GM21381 (cell line): ENCODE results near the gene BCAR1.
"Not testable (repeated sequence)": the region's sequence is repeated elsewhere in the genome, so short reads cannot be mapped to it uniquely, and the experiment has no call there.

Experiments
- ATAC-seq: cut with Tn5 transposase; IDR thresholded peaks from one replicate; pipeline ENCODE4 v1.9.1; 2021; ENCODE audit warnings: mild to moderate bottlenecking, moderate library complexity; ENCODE audit not compliant: unreplicated experiment

Gene BCAR1

DNA sequence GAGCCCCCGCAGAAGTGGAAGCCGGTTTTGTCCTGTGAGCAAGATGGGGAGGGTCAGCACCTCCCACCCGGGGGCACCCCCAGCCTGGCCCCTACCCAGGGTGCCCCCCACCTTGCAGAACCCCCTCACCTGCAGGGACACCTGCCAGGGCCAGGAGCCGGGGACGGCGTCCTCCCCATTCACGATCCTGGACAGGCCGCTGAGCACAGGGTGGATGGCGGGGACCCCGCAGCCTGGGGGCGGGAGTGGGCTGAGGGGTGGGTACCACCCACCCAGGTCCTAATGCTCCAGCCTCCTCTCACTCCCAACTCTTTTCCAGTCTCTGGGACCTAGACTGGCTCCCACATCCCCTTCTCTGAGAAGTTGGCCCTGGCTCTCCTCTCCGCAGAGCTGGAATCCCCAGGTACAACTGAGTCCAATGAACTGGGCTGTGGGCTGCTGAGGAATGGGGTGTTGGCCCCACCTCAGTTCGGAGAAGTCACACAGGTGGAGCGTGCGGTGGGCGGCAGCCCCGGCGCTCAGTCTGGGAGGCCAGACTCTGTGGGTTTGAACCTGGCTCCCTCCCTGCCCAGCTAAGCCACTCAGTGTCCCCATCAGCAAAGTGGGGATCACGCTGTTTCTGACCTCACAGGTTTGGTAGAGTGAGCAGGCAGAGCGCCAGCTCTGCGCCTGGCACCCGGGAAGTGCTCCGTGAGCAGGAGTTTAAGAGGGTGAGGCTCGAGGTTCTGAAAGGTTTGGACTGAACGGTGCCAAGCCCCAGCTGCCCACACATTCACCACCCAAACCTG lies 45.3 kb downstream of the BCAR1 start:
- ATAC-seq, result not testable (repeated sequence)

DNA sequence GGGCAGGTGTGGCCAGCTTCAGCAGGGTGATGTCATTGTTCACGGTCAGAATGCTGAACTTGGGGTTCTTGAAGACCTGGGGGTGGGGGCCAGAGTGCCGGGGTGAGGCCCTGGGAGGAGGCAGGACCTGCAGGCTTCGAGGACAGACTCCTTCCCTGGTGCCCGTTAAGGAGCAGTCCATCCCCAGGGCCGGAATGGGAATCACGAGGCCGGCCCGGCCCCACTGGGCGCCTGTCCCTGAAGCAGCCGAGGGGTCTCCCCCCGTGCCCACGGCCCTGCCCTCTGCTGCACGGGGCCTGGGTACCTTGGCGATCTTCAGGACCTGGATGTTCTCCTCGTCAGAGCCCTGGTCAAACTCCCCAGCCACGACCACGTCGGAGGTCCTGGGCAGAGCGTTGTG lies 46.0 kb downstream of the BCAR1 start:
- not testable (repeated sequence) for ATAC-seq

DNA sequence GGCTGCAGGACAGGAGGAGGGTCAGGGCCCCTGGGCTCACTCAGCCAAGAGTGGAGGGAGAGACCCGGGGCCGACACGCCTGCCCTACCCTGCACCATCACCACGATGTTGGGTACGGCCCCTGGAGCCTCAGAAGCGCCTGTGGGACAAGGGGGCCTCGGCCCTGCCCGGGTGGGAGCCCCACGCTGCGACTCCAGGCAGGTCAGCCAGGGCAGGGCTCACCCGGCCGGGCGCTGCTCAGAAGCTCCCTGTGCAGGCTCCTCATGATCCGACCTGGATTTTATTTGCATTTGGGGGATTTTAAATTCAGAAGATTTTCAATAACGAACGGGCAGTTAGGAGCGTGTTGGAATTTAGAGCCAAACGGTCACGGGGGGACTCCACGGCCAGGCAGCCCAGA lies 46.5 kb downstream of the BCAR1 start:
- not testable (repeated sequence) for ATAC-seq

- ATAC-seq, result no peak
These were observed 47.0 kb downstream of the BCAR1 start for GRCh38 chr16:75204410-75204758.

DNA sequence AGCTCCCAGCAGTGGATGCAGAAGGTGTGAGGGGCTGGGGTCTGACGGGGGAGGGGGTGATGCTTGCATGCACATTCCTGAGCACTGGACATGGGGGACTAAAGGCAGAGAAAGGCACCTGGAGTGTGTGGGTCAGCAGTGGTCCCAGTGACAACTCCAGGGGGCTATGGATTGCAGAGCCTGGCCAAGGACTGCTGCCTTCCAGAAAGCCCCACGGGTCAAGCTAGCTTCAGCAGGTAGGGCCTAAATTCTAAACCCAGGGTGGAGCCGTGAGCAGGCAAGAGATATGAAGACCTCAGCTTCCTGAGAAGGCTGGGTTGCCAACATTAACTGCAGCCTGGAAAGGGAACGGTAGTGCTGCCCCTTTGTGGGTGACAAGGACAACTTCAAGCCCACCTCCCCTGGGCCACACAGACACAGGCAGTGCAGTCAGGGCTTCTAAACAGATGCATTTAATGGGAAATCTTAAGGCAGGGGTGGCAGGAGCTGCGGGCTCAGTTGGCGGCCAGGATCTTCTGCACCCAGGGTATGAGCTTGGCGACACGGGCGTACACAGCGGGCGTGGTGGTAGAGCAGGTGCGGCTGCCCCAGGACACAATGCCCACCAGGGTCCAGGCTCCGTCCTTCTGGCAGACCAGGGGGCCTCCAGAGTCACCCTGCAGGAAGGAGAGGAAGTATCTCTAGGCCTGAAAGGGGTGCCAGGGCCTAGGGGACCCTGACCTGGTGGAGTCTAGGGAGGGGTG lies 47.6 kb downstream of the BCAR1 start:
- no peak for ATAC-seq

DNA sequence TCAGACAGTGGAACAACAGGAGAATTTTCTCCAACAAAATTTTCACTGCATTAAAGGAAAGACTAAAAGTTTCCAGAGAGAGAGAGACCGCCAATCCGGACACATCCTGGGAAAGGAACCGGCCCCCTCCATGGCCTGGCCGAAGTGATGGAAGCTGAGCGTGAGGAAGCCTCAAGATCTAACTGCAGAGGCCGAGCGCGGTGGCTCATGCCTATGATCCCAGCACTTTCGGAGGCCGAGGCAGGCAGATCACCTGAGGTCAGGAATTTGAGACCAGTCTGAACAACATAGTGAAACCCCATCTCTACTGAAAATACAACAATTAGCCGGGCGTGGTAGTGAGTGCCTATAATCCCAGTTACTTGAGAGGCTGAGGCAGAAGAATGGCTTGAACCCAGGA lies 48.3 kb downstream of the BCAR1 start:
- ATAC-seq, result no peak

DNA sequence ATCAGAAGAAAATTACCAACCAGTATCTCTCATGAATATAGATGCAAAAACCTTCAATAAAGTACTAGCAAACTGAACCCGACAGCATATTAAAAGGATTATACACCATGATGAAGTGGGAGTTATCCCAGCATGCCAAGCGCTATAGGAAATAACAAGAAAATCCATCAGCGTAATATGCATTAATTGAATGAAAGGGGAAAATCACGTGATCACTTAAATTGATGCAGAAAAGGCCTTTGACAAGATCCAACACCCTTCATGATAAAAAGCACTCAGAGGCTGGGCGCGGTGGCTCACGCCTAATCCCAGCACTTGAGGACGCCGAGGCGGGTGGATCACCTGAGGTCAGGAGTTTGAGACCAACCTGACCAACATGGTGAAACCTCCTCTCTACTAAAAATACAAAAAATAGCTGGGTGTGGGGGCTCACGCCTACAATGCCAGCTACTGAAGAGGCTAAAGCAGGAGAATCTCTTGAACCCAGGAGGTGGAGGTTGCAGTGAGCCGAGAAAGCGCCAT lies 49.3 kb downstream of the BCAR1 start:
- no peak for ATAC-seq

DNA sequence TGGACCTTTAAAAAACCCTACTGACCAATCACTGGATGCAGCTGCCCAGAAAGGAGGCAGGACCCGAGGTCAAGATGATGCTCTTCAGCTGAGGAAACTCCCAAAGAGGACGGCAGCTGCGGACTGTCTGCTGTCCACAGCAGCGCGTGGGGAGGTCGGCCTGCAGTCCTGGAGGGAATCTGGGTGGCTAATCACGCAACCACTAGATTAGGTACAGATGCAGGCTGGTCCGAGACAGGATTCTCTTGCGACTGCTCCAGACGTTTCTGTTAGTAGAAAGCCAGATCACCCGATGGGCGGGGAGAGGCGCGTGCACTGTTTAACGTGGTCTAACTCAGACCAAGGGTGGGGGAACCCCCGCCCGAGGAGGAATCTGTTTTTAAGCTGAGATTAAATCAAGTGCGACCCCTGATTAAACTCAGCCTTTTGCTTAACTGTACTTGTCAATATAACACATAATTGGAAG lies 53.3 kb downstream of the BCAR1 start:
- ATAC-seq, result no peak

DNA sequence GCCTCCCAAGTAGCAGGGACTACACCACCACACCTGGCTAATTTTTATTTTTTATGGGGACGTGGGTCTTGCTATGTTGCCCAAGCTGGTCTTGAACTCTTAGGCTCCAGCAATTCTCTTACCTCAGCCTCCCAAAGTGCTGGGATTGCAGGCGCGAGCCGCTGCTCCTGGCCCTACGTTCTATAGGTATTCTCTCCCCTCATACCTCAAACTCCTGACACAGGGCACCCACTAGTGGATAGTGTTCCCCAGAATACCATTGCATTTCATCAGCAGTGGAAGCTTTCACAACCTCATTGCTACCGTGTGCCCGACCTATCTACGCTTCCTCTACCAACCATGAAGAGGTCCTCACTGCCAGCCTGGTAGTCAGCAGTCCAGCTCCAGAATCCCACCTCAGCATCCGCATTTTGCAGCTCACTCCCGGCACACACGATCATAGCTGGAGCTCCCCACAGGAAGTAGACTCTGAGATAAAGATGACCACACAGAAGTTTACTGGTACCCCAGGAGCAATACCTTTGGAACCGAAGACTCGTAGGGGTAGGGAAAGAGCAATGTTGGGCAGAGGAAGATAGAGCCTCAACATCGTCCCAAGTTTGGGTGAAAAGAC lies 53.8 kb downstream of the BCAR1 start:
- ATAC-seq, result no peak

DNA sequence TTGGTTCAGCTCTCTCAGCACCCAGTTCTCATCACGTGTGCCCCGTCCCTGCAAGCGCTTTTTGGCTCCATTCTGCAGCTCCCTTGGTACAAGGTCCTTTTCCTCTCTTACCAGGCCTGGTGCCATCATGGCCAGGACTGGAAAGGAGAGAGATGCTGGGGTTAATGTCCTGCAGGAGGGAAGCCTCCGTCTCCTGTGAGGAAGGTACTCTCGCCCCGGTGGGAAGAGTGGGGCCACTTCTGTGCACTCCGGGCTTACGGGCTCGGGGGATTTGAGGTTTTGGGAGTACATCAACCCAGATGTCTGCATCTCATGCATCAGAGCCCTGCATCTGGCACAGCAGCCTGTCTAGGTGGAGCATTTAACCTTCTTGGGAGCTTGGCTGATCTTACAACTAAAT lies 54.6 kb downstream of the BCAR1 start:
- ATAC-seq, result no peak

- ATAC-seq, result no peak
These were observed 55.3 kb downstream of the BCAR1 start for GRCh38 chr16:75195811-75196790.

DNA sequence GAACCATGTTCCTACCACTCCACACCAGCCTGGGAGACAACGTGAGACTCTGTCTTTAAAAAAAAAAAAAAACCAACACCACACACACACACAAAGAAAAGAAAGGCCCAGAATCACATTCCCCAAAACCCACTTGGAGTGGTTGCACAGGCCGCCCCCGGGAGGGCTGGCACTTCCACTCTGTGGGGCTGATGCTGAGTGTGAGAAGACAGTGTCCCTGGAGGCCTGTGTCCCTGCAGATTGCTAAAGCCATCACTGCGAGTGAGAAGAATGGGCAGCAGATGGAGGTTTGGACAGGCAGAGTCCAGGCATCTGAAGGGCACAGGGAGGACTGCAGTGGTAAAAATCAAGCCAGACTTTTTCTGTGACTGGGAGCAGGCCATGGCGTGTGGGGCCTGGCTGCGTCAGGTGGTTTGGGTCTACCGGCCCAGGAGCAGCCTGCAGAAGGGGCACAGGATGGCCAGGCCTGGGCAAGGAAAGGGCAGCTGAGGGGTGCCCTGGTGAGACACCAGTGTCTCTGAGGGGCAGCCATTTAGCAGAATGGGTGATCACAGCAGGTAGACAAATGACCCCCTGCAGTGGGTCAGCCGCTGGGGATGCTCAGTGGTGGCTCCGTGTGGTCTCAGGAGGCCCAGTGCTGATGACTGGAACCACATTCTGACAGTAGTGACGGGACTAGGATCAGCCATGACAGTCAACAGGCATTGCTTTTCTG lies 57.5 kb downstream of the BCAR1 start:
- no peak for ATAC-seq

GRCh38 chr16:75193265-75193650 lies 58.2 kb downstream of the BCAR1 start:
- no peak for ATAC-seq

DNA sequence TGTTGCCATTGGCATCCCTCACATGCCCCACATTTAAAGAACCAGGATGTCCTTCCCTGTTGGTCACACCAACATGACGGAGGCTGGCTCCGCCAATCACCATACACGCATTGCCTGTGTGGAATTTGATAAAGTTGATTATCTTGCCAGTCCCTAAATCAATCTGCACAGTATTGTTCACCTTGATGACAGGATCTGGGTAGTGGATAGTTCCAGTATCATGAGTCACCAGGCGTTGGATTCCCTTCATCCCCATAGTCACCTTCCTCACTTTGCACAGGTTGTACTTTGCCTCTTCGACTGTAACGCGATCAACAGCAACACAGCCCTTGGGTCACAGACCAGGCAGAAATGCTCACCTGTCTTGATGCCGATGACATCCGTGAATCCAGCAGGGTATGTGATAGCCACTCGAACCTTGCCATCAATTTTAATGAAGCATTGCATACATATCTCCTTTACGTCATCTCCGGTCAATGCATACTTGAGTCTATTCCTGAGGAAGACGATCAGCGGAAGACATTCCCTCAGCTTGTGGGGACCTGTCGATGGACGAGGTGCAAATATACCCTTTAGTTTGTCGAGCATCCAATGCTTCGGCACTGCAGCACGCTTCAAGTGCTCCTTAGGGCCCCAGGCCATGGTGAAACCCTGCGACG lies 58.7 kb downstream of the BCAR1 start:
- no peak for ATAC-seq

DNA sequence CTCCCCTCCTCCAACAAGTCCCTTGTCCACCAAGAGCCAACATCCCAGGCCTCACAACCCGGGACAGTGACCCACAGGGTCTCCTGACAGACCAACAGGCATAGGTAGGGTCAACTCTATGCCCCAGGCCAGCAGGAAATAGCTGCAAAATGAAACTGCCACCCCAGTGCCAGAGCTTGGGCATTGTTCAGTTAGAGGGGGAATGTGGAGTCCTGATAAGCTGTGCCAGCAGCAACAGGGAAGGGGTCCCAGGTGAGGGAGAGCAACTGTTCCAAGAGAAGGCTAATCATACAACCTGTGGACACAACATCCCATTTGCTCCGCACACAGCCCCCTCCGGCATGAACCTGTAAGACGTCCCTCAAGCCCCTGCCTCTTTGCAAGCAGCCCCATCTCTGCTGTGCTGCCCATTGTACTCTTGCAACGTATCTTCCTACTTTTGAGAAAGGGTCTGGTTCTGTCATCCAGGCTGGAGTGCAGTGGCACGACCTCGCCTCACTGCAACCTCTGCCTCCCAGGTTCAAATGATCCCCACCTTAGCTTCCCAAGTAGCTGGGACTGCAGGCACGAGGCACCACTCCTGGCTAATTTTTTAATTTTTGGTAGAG lies 61.7 kb downstream of the BCAR1 start:
- ATAC-seq, result no peak

GRCh38 chr16:75188832-75189477 lies 62.5 kb downstream of the BCAR1 start:
- no peak for ATAC-seq

- no peak for ATAC-seq
These were observed 69.8 kb downstream of the BCAR1 start for GRCh38 chr16:75181630-75182029.

DNA sequence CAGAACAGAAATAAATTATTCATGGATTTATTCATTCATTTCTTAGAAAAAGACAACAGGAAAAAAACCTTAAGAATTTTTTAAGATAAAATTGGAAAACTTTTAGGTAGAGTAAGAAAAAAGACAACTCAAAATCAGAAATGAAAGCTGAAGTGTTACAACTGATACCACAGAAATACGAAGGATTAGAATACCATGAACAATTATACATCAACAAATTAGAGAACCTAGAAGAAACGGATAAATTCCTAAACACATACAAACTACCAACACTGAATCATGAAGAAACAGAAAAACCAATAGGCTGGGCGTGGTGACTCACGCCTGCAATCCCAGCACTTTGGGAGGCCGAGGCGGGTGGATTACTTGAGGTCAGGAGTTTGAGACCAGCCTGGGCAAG lies 72.2 kb downstream of the BCAR1 start:
- ATAC-seq, result no peak
